ENCODE results near the gene IGSF22. TPM values are rescaled to one million over a fixed set of nuclear protein-coding genes. Genes with fewer than 3 reads are reported as not detected.
A peak's percentile ranks its signal among the peaks of the same experiment; 100 is the strongest.

The IGSF22 gene
- total RNA-seq, 1 experiment from 2014 or later, result 1.8 TPM

- DNase-seq (ENCODE audit: low spot score), result no peak
These were observed 12.1 kb downstream of the IGSF22 start for GRCh38 chr11:18713646-18714442.

- DNase-seq (ENCODE audit: low spot score), result no peak
These were observed 15.4 kb downstream of the IGSF22 start for GRCh38 chr11:18710545-18710944.

GRCh38 chr11:18709414-18709813 lies 16.6 kb downstream of the IGSF22 start:
- no peak for DNase-seq (ENCODE audit: low spot score)

- no peak for DNase-seq (ENCODE audit: low spot score)
These were observed 18.1 kb downstream of the IGSF22 start for GRCh38 chr11:18707811-18708340.

GRCh38 chr11:18706330-18707243 lies 19.4 kb downstream of the IGSF22 start:
- peak; percentile 22 for DNase-seq (ENCODE audit: low spot score)

- no peak for DNase-seq (ENCODE audit: low spot score)
These were observed 20.2 kb downstream of the IGSF22 start for GRCh38 chr11:18705651-18706281.

- no peak for DNase-seq (ENCODE audit: low spot score)
These were observed 21.3 kb downstream of the IGSF22 start for GRCh38 chr11:18704698-18705097.

GRCh38 chr11:18704045-18704645 lies 21.8 kb downstream of the IGSF22 start:
- DNase-seq (ENCODE audit: low spot score), result no peak

- DNase-seq (ENCODE audit: low spot score), result no peak
These were observed 22.8 kb downstream of the IGSF22 start for GRCh38 chr11:18703001-18703763.

GRCh38 chr11:18701614-18702216 lies 24.3 kb downstream of the IGSF22 start:
- no peak for DNase-seq (ENCODE audit: low spot score)

- no peak for DNase-seq (ENCODE audit: low spot score)
These were observed 25.1 kb downstream of the IGSF22 start for GRCh38 chr11:18700872-18701271.

- DNase-seq (ENCODE audit: low spot score), result no peak
These were observed 25.6 kb downstream of the IGSF22 start for GRCh38 chr11:18700375-18700774.

- no peak for DNase-seq (ENCODE audit: low spot score)
These were observed 26.1 kb downstream of the IGSF22 start for GRCh38 chr11:18699848-18700261.

- DNase-seq (ENCODE audit: low spot score), result no peak
These were observed 26.8 kb downstream of the IGSF22 start for GRCh38 chr11:18699269-18699596.

GRCh38 chr11:18698341-18699268 lies 27.4 kb downstream of the IGSF22 start, which contains the start of gene TMEM86A:
Gene TMEM86A (plus strand): TSS chr11:18698779. CDS start chr11:18698887, 108 bp downstream.
- DNase-seq (ENCODE audit: low spot score), result peak; percentile 93

- DNase-seq (ENCODE audit: low spot score), result no peak
These were observed 28.4 kb downstream of the IGSF22 start for GRCh38 chr11:18697576-18697975.

- DNase-seq (ENCODE audit: low spot score), result no peak
These were observed 29.3 kb downstream of the IGSF22 start for GRCh38 chr11:18696638-18697225.

GRCh38 chr11:18692941-18693760 lies 32.8 kb downstream of the IGSF22 start:
- no peak for DNase-seq (ENCODE audit: low spot score)
